DND-41 (cell line): ENCODE data around the gene GARIN5A.

Experiments
- EZH2 ChIP-seq: IDR thresholded peaks from 3 replicates; pipeline ENCODE4 v1.6.1; 2012; ENCODE audit warnings: borderline replicate concordance, low read depth, mild to moderate bottlenecking, moderate library complexity, low read length, inconsistent platforms; ENCODE audit not compliant: severe bottlenecking
- TF ChIP-seq, protein P1 (sequence below): IDR thresholded peaks from 2 replicates; pipeline ENCODE4 v1.5.1; 2012; ENCODE audit warnings: borderline replicate concordance, low read length, moderate library complexity, mild to moderate bottlenecking; ENCODE audit not compliant: poor library complexity, severe bottlenecking; ENCODE audit errors: extremely low read depth

DNA sequence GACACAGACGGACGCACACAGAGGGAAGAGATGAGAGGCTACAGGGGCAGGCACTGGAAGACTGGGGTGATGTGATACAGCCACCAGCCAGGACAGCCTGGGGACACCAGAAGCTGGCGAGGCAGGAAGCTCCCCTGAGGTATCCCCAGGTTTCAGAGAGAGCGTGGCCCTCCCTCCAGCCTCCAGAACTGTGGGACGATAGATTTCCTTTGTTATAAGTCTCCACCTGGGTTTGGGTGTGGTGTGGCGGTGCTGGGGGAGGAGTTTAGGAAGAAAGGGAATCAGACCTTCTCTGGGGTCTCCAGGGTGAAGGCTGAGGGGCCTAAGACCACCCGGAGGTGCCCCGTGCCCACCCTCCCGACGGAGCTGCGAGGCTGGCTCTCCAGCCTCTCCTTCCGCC is 39.8 kb upstream of the GARIN5A start:
- TF ChIP-seq EZH2 = no peak
- TF ChIP-seq, protein P1, sequence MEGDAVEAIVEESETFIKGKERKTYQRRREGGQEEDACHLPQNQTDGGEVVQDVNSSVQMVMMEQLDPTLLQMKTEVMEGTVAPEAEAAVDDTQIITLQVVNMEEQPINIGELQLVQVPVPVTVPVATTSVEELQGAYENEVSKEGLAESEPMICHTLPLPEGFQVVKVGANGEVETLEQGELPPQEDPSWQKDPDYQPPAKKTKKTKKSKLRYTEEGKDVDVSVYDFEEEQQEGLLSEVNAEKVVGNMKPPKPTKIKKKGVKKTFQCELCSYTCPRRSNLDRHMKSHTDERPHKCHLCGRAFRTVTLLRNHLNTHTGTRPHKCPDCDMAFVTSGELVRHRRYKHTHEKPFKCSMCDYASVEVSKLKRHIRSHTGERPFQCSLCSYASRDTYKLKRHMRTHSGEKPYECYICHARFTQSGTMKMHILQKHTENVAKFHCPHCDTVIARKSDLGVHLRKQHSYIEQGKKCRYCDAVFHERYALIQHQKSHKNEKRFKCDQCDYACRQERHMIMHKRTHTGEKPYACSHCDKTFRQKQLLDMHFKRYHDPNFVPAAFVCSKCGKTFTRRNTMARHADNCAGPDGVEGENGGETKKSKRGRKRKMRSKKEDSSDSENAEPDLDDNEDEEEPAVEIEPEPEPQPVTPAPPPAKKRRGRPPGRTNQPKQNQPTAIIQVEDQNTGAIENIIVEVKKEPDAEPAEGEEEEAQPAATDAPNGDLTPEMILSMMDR = no peak
